HepG2 (cell line): Measurements from ENCODE around the gene SRSF6. TPM values are rescaled to one million over a fixed set of nuclear protein-coding genes. Genes with fewer than 3 reads are reported as not detected.
A peak's percentile ranks its signal among the peaks of the same experiment; 100 is the strongest.

Experiments used
- CEBPB ChIP-seq: IDR thresholded peaks from 2 replicates; pipeline ENCODE4 v1.6.1; 2011; ENCODE audit warnings: low read depth, low read length, improper control_type of control experiment, borderline replicate concordance
- CREB1 ChIP-seq, 2 experiments: fragments of 450-650 bp in 1 of 2; IDR thresholded peaks; 2 replicates each; pipeline ENCODE4 v1.6.1; 2016 to 2017; ENCODE audit warnings: control low read depth in 1 of 2, mild to moderate bottlenecking in 1 of 2, missing compliant biosample characterization in 1 of 2, missing genetic modification characterization in 1 of 2
- MXI1 ChIP-seq: IDR thresholded peaks from 3 replicates; pipeline ENCODE4 v1.6.1; 2012; ENCODE audit warnings: low read depth, low read length, inconsistent platforms, borderline replicate concordance
- SATB2 ChIP-seq: sonication (generic); formaldehyde crosslinking; IDR thresholded peaks from 2 replicates; pipeline ENCODE4 v1.5.0; 2020; ENCODE audit warnings: missing genetic modification reagents
- SNAPC4 ChIP-seq: sonication (generic); formaldehyde crosslinking; IDR thresholded peaks from 2 replicates; pipeline ENCODE4 v1.4.0; 2020; ENCODE audit warnings: mild to moderate bottlenecking, missing genetic modification reagents
- ZNF407 ChIP-seq: sonication (generic); formaldehyde crosslinking; IDR thresholded peaks from one replicate; pipeline ENCODE4 v1.5.1; 2020; ENCODE audit warnings: mild to moderate bottlenecking, missing genetic modification reagents; ENCODE audit errors: not compliant biosample characterization
- polyA plus RNA-seq, 8 experiments: library from polyadenylated mRNA; depleted of rRNA in 3 of 8; stranded (reverse) in 7 of 8; unstranded in 1 of 8; fragments of >200 nt; fragmentation: Illumina TruSeq in 4 of 8; extraction: Trizol in 4 of 8; gene quantifications; 2 replicates each; pipeline versions ENCODE4 v1.2.1 to v1.2.3, GENCODE V29; 2011 to 2016; ENCODE audit warnings: low read depth in 4 of 8, missing spikeins in 1 of 8, mixed read lengths in 1 of 8; ENCODE audit not compliant: insufficient read depth in 1 of 8
- total RNA-seq, 5 experiments: library from RNA; depleted of rRNA; stranded (reverse); fragments of >200 nt; fragmentation: Illumina TruSeq; extraction: Trizol; gene quantifications; 2 replicates each; pipeline ENCODE4 v1.2.3, GENCODE V29; 2016; ENCODE audit warnings: low read depth in 1 of 5

Gene SRSF6
- total and polyA plus RNA-seq, 2 of the 13 experiments (the other 11 are each of a cell fraction or from before 2014, with no cell fraction given) = 156 to 194 TPM

GRCh38 chr20:43490038-43490437, 32.3 kb downstream of the SRSF6 start (continued):
- TF ChIP-seq ZNF407 (CRISPR knock-in tag) (no peak), SATB2 (CRISPR knock-in tag) (no peak), MXI1 (no peak), CEBPB (peak; percentile 32; the same call in 1 of the 2 replicates), CREB1 (IDR thresholded peaks at IDR 0.05) (no peak), CREB1 (CRISPR knock-in tag; IDR thresholded peaks at IDR 0.05) (no peak), SNAPC4 (no peak)
